NT2/D1 (cell line): ENCODE results near the gene MAP2K2.
"Not testable (repeated sequence)": the region's sequence is repeated elsewhere in the genome, so short reads cannot be mapped to it uniquely, and the experiment has no call there.

Experiments used
- DNase-seq: peaks from one replicate; pipeline ENCODE4 v3.0.0-alpha.2; 2011; ENCODE audit warnings: low read depth, low spot score
- H3K27me3 ChIP-seq: 2 replicates; pipeline ENCODE4 v1.6.0; 2011; ENCODE audit warnings: mild to moderate bottlenecking; ENCODE audit not compliant: insufficient read length, insufficient read depth
- H3K36me3 ChIP-seq: 2 replicates; pipeline ENCODE4 v1.6.1; 2011; ENCODE audit warnings: mild to moderate bottlenecking, low read length, mixed read lengths; ENCODE audit not compliant: insufficient read depth, insufficient read length
- H3K4me1 ChIP-seq: 2 replicates; pipeline ENCODE4 v1.5.1; 2011; ENCODE audit not compliant: insufficient read depth, insufficient read length
- H3K4me3 ChIP-seq: 2 replicates; pipeline ENCODE4 v1.5.1; 2011; ENCODE audit warnings: low read depth; ENCODE audit not compliant: insufficient read length
- H3K9ac ChIP-seq: 2 replicates; pipeline ENCODE4 v1.6.0; 2011; ENCODE audit warnings: low read depth; ENCODE audit not compliant: insufficient read length
- H3K9me3 ChIP-seq: 2 replicates; pipeline ENCODE4 v1.5.1; 2011; ENCODE audit warnings: mild to moderate bottlenecking, low read length; ENCODE audit not compliant: insufficient read depth
- SUZ12 ChIP-seq: IDR thresholded peaks from 2 replicates; pipeline ENCODE4 v1.6.1; 2011; ENCODE audit not compliant: insufficient read length, insufficient read depth; ENCODE audit errors: extremely low read depth
- YY1 ChIP-seq: IDR thresholded peaks from 2 replicates; pipeline ENCODE4 v1.6.1; 2011; ENCODE audit not compliant: insufficient read length, insufficient read depth
- ZNF274 ChIP-seq: IDR thresholded peaks from 2 replicates; pipeline ENCODE4 v1.6.1; 2011; ENCODE audit warnings: mild to moderate bottlenecking, low read depth, low read length

The MAP2K2 gene

GRCh38 chr19:4154571-4155312 is 30.8 kb upstream of the MAP2K2 start:
- H3K4me3 ChIP-seq = no peak overlapping the region
- no peak overlapping the region for H3K9ac ChIP-seq
- no peak for DNase-seq
- no peaks in the 10 kb centered on the region for H3K9me3 ChIP-seq
- TF ChIP-seq YY1 = no peak
- TF ChIP-seq SUZ12 = no peak
- TF ChIP-seq ZNF274 = no peak
- peaks cover 3% of the 10 kb centered on the region for H3K4me1 ChIP-seq
- H3K36me3 ChIP-seq = no peaks in the 10 kb centered on the region
- no peaks in the 10 kb centered on the region for H3K27me3 ChIP-seq

GRCh38 chr19:4152241-4152998 is 28.5 kb upstream of the MAP2K2 start:
- Histone ChIP-seq H3K36me3 (no peaks in the 10 kb centered on the region), H3K4me1 (peaks cover 3% of the 10 kb centered on the region), H3K9ac (no peak overlapping the region), H3K27me3 (no peaks in the 10 kb centered on the region), H3K4me3 (no peak overlapping the region), H3K9me3 (no peaks in the 10 kb centered on the region)
- TF ChIP-seq ZNF274 = no peak
- no peak for DNase-seq

GRCh38 chr19:4151623-4152022 is 27.7 kb upstream of the MAP2K2 start:
- Histone ChIP-seq H3K9ac (no peak overlapping the region), H3K9me3 (no peaks in the 10 kb centered on the region), H3K27me3 (no peaks in the 10 kb centered on the region), H3K36me3 (no peaks in the 10 kb centered on the region), H3K4me3 (no peak overlapping the region), H3K4me1 (peaks cover 3% of the 10 kb centered on the region)
- no peak for DNase-seq
- TF ChIP-seq YY1 = no peak
- no peak for TF ChIP-seq ZNF274

- H3K27me3 ChIP-seq = peaks cover 5% of the 10 kb centered on the region
- H3K9me3 ChIP-seq = no peaks in the 10 kb centered on the region
- DNase-seq = no peak
- no peak overlapping the region for H3K4me3 ChIP-seq
- peaks cover 5% of the 10 kb centered on the region for H3K4me1 ChIP-seq
- TF ChIP-seq ZNF274 (no peak), SUZ12 (no peak), YY1 (no peak)
- no peaks in the 10 kb centered on the region for H3K36me3 ChIP-seq
- no peak overlapping the region for H3K9ac ChIP-seq
Measured at GRCh38 chr19:4149518-4150288, 25.8 kb upstream of the MAP2K2 start.

- Histone ChIP-seq H3K4me1 (peaks cover 2% of the 10 kb centered on the region), H3K36me3 (no peaks in the 10 kb centered on the region), H3K9me3 (no peaks in the 10 kb centered on the region), H3K27me3 (peaks cover 5% of the 10 kb centered on the region), H3K4me3 (no peak overlapping the region), H3K9ac (no peak overlapping the region)
- TF ChIP-seq SUZ12 (no peak), ZNF274 (no peak), YY1 (no peak)
- no peak for DNase-seq
Measured at GRCh38 chr19:4144666-4145249, 20.8 kb upstream of the MAP2K2 start.

- not testable (repeated sequence) for H3K36me3 ChIP-seq, H3K9ac ChIP-seq, H3K4me3 ChIP-seq, DNase-seq, H3K9me3 ChIP-seq, H3K27me3 ChIP-seq, H3K4me1 ChIP-seq
Measured at GRCh38 chr19:4142916-4143315, 19.0 kb upstream of the MAP2K2 start.

- H3K9me3 ChIP-seq = no peaks in the 10 kb centered on the region
- no peaks in the 10 kb centered on the region for H3K4me1 ChIP-seq
- no peak for TF ChIP-seq YY1
- no peak for TF ChIP-seq ZNF274
- no peak for TF ChIP-seq SUZ12
- H3K4me3 ChIP-seq = no peak overlapping the region
- DNase-seq = peak; percentile 77
- H3K9ac ChIP-seq = no peak overlapping the region
- H3K36me3 ChIP-seq = no peaks in the 10 kb centered on the region
- no peaks in the 10 kb centered on the region for H3K27me3 ChIP-seq
Measured at GRCh38 chr19:4140237-4140711, 16.4 kb upstream of the MAP2K2 start.
